Midbrain (tissue), 1 donor: ENCODE measurements around the gene KHDC3L.

ENCODE experiments used
- DNase-seq: peaks from one replicate; lab custom pipeline; 2025; lab: John Stamatoyannopoulos, UW

KHDC3L gene

GRCh38 chr6:73362358-73362757 lies at the start of gene KHDC3L:
KHDC3L (plus strand) TSS chr6:73362658; CDS start chr6:73362730, 72 bp downstream.
- no peak for DNase-seq

GRCh38 chr6:73314577-73315492 lies 47.6 kb upstream of the KHDC3L start:
- no peak for DNase-seq

GRCh38 chr6:73323323-73323722 lies 39.1 kb upstream of the KHDC3L start:
- no peak for DNase-seq

GRCh38 chr6:73325656-73326055 lies 36.8 kb upstream of the KHDC3L start:
- DNase-seq = no peak

GRCh38 chr6:73328790-73329189 lies 33.7 kb upstream of the KHDC3L start:
- DNase-seq = no peak

- DNase-seq = no peak
Measured at GRCh38 chr6:73329201-73329600, 33.3 kb upstream of the KHDC3L start.

- DNase-seq = no peak
Measured at GRCh38 chr6:73339340-73339739, 23.1 kb upstream of the KHDC3L start.

GRCh38 chr6:73340048-73340447 lies 22.4 kb upstream of the KHDC3L start:
- no peak for DNase-seq

GRCh38 chr6:73341335-73341734 lies 21.1 kb upstream of the KHDC3L start:
- DNase-seq = no peak

- DNase-seq = no peak
Measured at GRCh38 chr6:73342174-73342573, 20.3 kb upstream of the KHDC3L start.

- DNase-seq = no peak
Measured at GRCh38 chr6:73343164-73343563, 19.3 kb upstream of the KHDC3L start.

GRCh38 chr6:73348550-73349204 lies 13.8 kb upstream of the KHDC3L start:
- no peak for DNase-seq

GRCh38 chr6:73349311-73349710 lies 13.1 kb upstream of the KHDC3L start:
- DNase-seq = no peak

- no peak for DNase-seq
Measured at GRCh38 chr6:73353636-73354593, 8.5 kb upstream of the KHDC3L start, which contains the start of gene DPPA5. DPPA5 (minus strand) TSS chr6:73354276; CDS start chr6:73354225, 51 bp downstream.

GRCh38 chr6:73362869-73363536 lies 545 bp downstream of the KHDC3L start:
- no peak for DNase-seq

- DNase-seq = no peak
Measured at GRCh38 chr6:73363537-73363875, 1.0 kb downstream of the KHDC3L start.

- DNase-seq = no peak
Measured at GRCh38 chr6:73364121-73364520, 1.7 kb downstream of the KHDC3L start.

- DNase-seq = no peak
Measured at GRCh38 chr6:73364549-73364948, 2.1 kb downstream of the KHDC3L start.

- DNase-seq = no peak
Measured at GRCh38 chr6:73367761-73368355, 5.4 kb downstream of the KHDC3L start.

GRCh38 chr6:73368675-73369074 lies 6.2 kb downstream of the KHDC3L start:
- DNase-seq = no peak

- DNase-seq = no peak
Measured at GRCh38 chr6:73369157-73369556, 6.7 kb downstream of the KHDC3L start.
